A549 treated with dexamethasone at 1 μM for 4 hours (cell line): ENCODE data around the gene SLC35F2. TPM values are rescaled to one million over a fixed set of nuclear protein-coding genes. Genes with fewer than 3 reads are reported as not detected.

Experiments
- total RNA-seq: library from RNA; stranded (reverse); fragments of 200-300 nt; extraction: Qiagen RNA extraction; gene quantifications from 5 replicates; pipeline ENCODE4 v1.2.3, GENCODE V29; 2022

SLC35F2 gene
- 44.1 to 53.6 TPM (median 47.5 TPM) in 5 replicates for total RNA-seq

GRCh38 chr11:107858217-107859070 lies at the start of gene SLC35F2:
Gene SLC35F2 (minus strand): TSS chr11:107858787. CDS start chr11:107858767, 20 bp downstream.

Other genes with a start within 250 kb of the SLC35F2 start
- gene SLN, start 146.7 kb downstream of the SLC35F2 start, total RNA-seq = 1.6 to 2.8 TPM (median 2.0 TPM) in 5 replicates
- 0.21 to 0.69 TPM (median 0.52 TPM) in 5 replicates for gene RAB39A, start 69.7 kb upstream of the SLC35F2 start, total RNA-seq
- 7.1 to 13.2 TPM (median 11.0 TPM) in 5 replicates for gene CUL5, start 150.1 kb upstream of the SLC35F2 start, total RNA-seq